Astrocyte (in vitro differentiated cells and primary cell): Measurements from ENCODE around the gene FZD7. TPM values are rescaled to one million over a fixed set of nuclear protein-coding genes. Genes with fewer than 3 reads are reported as not detected.

Experiments
- DNase-seq: peaks from one replicate; pipeline ENCODE4 v3.0.0-alpha.2; 2010; ENCODE audit warnings: low read depth
- FAIRE-seq: peaks from 2 replicates; lab custom pipeline; 2011; peaks lifted over from hg19 to GRCh38; lab: Jason Lieb, UNC
- H2AFZ ChIP-seq: 2 replicates; pipeline ENCODE4 v1.6.0; 2012; ENCODE audit warnings: low read depth, low read length, inconsistent platforms
- H3K27ac ChIP-seq: 2 replicates; pipeline ENCODE4 v1.5.1; 2011; ENCODE audit warnings: low read depth, low read length, inconsistent platforms
- H3K27me3 ChIP-seq: 2 replicates; pipeline ENCODE4 v1.6.0; 2011; ENCODE audit warnings: low read length, inconsistent platforms; ENCODE audit not compliant: insufficient read depth
- H3K36me3 ChIP-seq: 2 replicates; pipeline ENCODE4 v1.5.1; 2011; ENCODE audit warnings: low read length, inconsistent platforms; ENCODE audit not compliant: insufficient read depth
- H3K4me1 ChIP-seq: 2 replicates; pipeline ENCODE4 v1.5.1; 2011; ENCODE audit warnings: low read length, inconsistent platforms; ENCODE audit not compliant: insufficient read depth
- H3K4me2 ChIP-seq: 2 replicates; pipeline ENCODE4 v1.6.0; 2012; ENCODE audit warnings: low read length, inconsistent platforms
- H3K4me3 ChIP-seq: 2 replicates; pipeline ENCODE4 v1.5.1; 2011; ENCODE audit warnings: low read depth, mild to moderate bottlenecking, low read length, inconsistent platforms; ENCODE audit not compliant: insufficient read depth
- H3K79me2 ChIP-seq: 2 replicates; pipeline ENCODE4 v1.6.0; 2012; ENCODE audit warnings: mild to moderate bottlenecking, low read length, inconsistent platforms; ENCODE audit not compliant: insufficient read depth
- H3K9ac ChIP-seq: 2 replicates; pipeline ENCODE4 v1.6.0; 2012; ENCODE audit warnings: mild to moderate bottlenecking, low read length, inconsistent platforms
- H3K9me3 ChIP-seq: 2 replicates; pipeline ENCODE4 v1.5.1; 2012; ENCODE audit warnings: low read depth, mild to moderate bottlenecking, low read length, inconsistent platforms; ENCODE audit not compliant: insufficient read depth
- H4K20me1 ChIP-seq: 2 replicates; pipeline ENCODE4 v1.6.0; 2012; ENCODE audit warnings: low read length, inconsistent platforms; ENCODE audit not compliant: insufficient read depth
- H3K27ac Mint-ChIP-seq: one replicate; pipeline ENCODE4 v1.8.0; 2021; ENCODE audit warnings: mild to moderate bottlenecking, mixed read lengths; ENCODE audit not compliant: unreplicated experiment
- H3K27me3 Mint-ChIP-seq: one replicate; pipeline ENCODE4 v1.8.0; 2021; ENCODE audit warnings: low read depth, mixed read lengths; ENCODE audit not compliant: unreplicated experiment
- H3K36me3 Mint-ChIP-seq: one replicate; pipeline ENCODE4 v1.8.0; 2021; ENCODE audit warnings: low read depth, mixed read lengths; ENCODE audit not compliant: unreplicated experiment
- H3K4me1 Mint-ChIP-seq: one replicate; pipeline ENCODE4 v1.8.0; 2021; ENCODE audit warnings: low read depth, mixed read lengths; ENCODE audit not compliant: unreplicated experiment
- H3K4me3 Mint-ChIP-seq: one replicate; pipeline ENCODE4 v1.8.0; 2021; ENCODE audit warnings: mild to moderate bottlenecking, moderate library complexity, mixed read lengths; ENCODE audit not compliant: unreplicated experiment
- H3K9me3 Mint-ChIP-seq: one replicate; pipeline ENCODE4 v1.8.0; 2021; ENCODE audit warnings: mild to moderate bottlenecking, mixed read lengths; ENCODE audit not compliant: unreplicated experiment
- EZH2 ChIP-seq: IDR thresholded peaks from 2 replicates; pipeline ENCODE4 v1.6.1; 2012; ENCODE audit warnings: mild to moderate bottlenecking, low read length, inconsistent platforms; ENCODE audit not compliant: insufficient read depth
- total RNA-seq: library from RNA; stranded (reverse); gene quantifications from 2 replicates; pipeline ENCODE4 v1.2.1, GENCODE V29; 2021
- TF ChIP-seq, protein P1 (sequence below): IDR thresholded peaks from 2 replicates; pipeline ENCODE4 v1.5.1; 2011; ENCODE audit warnings: low read depth, mild to moderate bottlenecking, inconsistent platforms, low read length, moderate library complexity; ENCODE audit not compliant: insufficient read depth

Gene FZD7
- total RNA-seq, 1 donor from 2014 or later: 61.5 TPM

DNA sequence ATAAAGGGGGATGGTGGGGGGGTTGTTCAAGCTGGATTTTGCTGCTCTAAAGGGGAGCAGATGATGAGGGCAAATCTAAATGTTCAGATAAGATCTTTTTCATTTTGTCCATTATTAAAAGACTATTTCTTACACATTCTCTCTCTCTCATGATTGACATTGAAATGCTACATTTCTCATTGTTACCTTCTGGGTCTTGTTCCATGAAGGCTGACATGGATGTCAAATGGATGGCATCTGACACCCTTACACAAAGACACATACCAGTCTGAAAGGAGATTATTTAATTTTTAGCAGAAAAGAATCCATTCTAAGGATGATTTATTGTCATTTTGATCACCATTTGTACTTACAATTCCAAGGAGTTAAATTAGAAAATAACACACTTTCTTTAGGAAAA, 11.1 kb downstream of the FZD7 start:
- Histone ChIP-seq H3K27ac (no peak overlapping the region), H3K9me3 (no peaks in the 10 kb centered on the region), H3K9ac (no peak overlapping the region), H3K36me3 (no peaks in the 10 kb centered on the region), H3K4me2 (no peak overlapping the region), H3K27me3 (no peaks in the 10 kb centered on the region), H3K4me3 (no peak overlapping the region), H3K4me1 (peaks cover 10% of the 10 kb centered on the region), H4K20me1 (no peaks in the 10 kb centered on the region), H2AFZ (no peak overlapping the region), H3K79me2 (peaks cover 1% of the 10 kb centered on the region)
- FAIRE-seq (no peak), DNase-seq (no peak)
- Mint-ChIP-seq H3K9me3 (peaks cover 3% of the 10 kb centered on the region), H3K27ac (no peak overlapping the region), H3K36me3 (no peaks in the 10 kb centered on the region), H3K4me1 (peaks cover 20% of the 10 kb centered on the region), H3K27me3 (peaks cover 11% of the 10 kb centered on the region), H3K4me3 (no peak overlapping the region)
- no peak for TF ChIP-seq EZH2

DNA sequence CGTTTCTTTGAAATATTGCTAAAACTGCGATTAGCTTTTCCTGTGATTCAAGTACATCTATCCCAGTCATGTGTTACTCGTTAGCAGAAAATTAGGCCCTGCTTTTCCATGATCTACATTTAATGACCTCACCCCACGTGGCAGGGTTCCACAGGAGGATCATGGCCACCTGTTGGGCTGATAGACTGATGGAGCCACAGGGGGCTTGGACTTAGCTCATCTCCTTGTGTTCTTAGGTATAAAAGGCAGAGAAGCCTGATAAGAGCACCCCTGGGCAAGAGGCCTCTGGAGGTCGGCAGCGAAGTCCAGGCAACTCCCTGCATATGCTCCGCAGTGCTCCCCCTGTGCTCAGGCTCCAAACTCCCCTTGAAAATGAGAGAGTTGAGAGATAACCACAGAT, 12.9 kb downstream of the FZD7 start:
- Histone ChIP-seq H3K36me3 (no peaks in the 10 kb centered on the region), H3K4me3 (no peak overlapping the region), H3K4me1 (peaks cover 6% of the 10 kb centered on the region), H3K9me3 (no peaks in the 10 kb centered on the region), H3K79me2 (no peaks in the 10 kb centered on the region), H3K27me3 (no peaks in the 10 kb centered on the region), H2AFZ (no peak overlapping the region), H3K9ac (no peak overlapping the region), H4K20me1 (no peaks in the 10 kb centered on the region), H3K4me2 (no peak overlapping the region), H3K27ac (no peak overlapping the region)
- Mint-ChIP-seq H3K4me3 (no peak overlapping the region), H3K36me3 (no peaks in the 10 kb centered on the region), H3K27ac (no peak overlapping the region), H3K27me3 (peaks cover 11% of the 10 kb centered on the region), H3K9me3 (peaks cover 3% of the 10 kb centered on the region), H3K4me1 (peaks cover 11% of the 10 kb centered on the region)
- TF ChIP-seq, protein P1, sequence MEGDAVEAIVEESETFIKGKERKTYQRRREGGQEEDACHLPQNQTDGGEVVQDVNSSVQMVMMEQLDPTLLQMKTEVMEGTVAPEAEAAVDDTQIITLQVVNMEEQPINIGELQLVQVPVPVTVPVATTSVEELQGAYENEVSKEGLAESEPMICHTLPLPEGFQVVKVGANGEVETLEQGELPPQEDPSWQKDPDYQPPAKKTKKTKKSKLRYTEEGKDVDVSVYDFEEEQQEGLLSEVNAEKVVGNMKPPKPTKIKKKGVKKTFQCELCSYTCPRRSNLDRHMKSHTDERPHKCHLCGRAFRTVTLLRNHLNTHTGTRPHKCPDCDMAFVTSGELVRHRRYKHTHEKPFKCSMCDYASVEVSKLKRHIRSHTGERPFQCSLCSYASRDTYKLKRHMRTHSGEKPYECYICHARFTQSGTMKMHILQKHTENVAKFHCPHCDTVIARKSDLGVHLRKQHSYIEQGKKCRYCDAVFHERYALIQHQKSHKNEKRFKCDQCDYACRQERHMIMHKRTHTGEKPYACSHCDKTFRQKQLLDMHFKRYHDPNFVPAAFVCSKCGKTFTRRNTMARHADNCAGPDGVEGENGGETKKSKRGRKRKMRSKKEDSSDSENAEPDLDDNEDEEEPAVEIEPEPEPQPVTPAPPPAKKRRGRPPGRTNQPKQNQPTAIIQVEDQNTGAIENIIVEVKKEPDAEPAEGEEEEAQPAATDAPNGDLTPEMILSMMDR: no peak
- no peak for TF ChIP-seq EZH2
- DNase-seq (no peak), FAIRE-seq (no peak)

GRCh38 chr2:202049092-202049728, 15.6 kb downstream of the FZD7 start:
- DNase-seq (no peak), FAIRE-seq (no peak)
- no peaks in the 10 kb centered on the region for H3K9me3 ChIP-seq
- peaks cover 3% of the 10 kb centered on the region for H3K27me3 ChIP-seq
- H2AFZ ChIP-seq: no peak overlapping the region
- H3K36me3 Mint-ChIP-seq: no peaks in the 10 kb centered on the region
- peaks cover 6% of the 10 kb centered on the region for H3K4me1 ChIP-seq
- H3K36me3 ChIP-seq: no peaks in the 10 kb centered on the region
- H3K4me2 ChIP-seq: no peak overlapping the region
- no peak overlapping the region for H3K4me3 ChIP-seq
- no peak overlapping the region for H3K9ac ChIP-seq
- no peak overlapping the region for H3K27ac ChIP-seq
- no peak for TF ChIP-seq EZH2
- TF ChIP-seq, protein P1: no peak
- no peaks in the 10 kb centered on the region for H4K20me1 ChIP-seq
- H3K9me3 Mint-ChIP-seq: peaks cover 3% of the 10 kb centered on the region
- no peak overlapping the region for H3K4me3 Mint-ChIP-seq
- peaks cover 20% of the 10 kb centered on the region for H3K27me3 Mint-ChIP-seq
- H3K27ac Mint-ChIP-seq: no peak overlapping the region
- H3K79me2 ChIP-seq: no peaks in the 10 kb centered on the region
- H3K4me1 Mint-ChIP-seq: peaks cover 4% of the 10 kb centered on the region
